Activated naive CD8-positive, alpha-beta T cell treated with anti-CD3 and anti-CD28 coated beads, Interleukin-2, amount 50 U/mL, for 24 hours (primary cell): ENCODE measurements around the gene SPRR2F.
"Not testable (repeated sequence)": the region's sequence is repeated elsewhere in the genome, so short reads cannot be mapped to it uniquely, and the experiment has no call there.

ENCODE experiments used
- ATAC-seq: fragments of 150-1000 bp; cut with Tn5 transposase; one replicate; pipeline ENCODE4 v1.10.0; 2021
- DNase-seq: peaks from one replicate; pipeline ENCODE4 v3.0.0; 2021
- H3K27ac Mint-ChIP-seq: one replicate; pipeline ENCODE4 v1.8.0; 2021; ENCODE audit warnings: mild to moderate bottlenecking, mixed read lengths
- H3K27me3 Mint-ChIP-seq: one replicate; pipeline ENCODE4 v1.8.0; 2021; ENCODE audit warnings: mixed read lengths
- H3K36me3 Mint-ChIP-seq: one replicate; pipeline ENCODE4 v1.8.0; 2021; ENCODE audit warnings: low read depth, mixed read lengths
- H3K4me1 Mint-ChIP-seq: one replicate; pipeline ENCODE4 v1.8.0; 2021; ENCODE audit warnings: mixed read lengths
- H3K4me3 Mint-ChIP-seq: one replicate; pipeline ENCODE4 v1.8.0; 2021; ENCODE audit warnings: mild to moderate bottlenecking, moderate library complexity, mixed read lengths
- H3K9me3 Mint-ChIP-seq: one replicate; pipeline ENCODE4 v1.8.0; 2021; ENCODE audit warnings: mixed read lengths

Gene SPRR2F, protein sequence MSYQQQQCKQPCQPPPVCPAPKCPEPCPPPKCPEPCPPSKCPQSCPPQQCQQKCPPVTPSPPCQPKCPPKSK

DNA sequence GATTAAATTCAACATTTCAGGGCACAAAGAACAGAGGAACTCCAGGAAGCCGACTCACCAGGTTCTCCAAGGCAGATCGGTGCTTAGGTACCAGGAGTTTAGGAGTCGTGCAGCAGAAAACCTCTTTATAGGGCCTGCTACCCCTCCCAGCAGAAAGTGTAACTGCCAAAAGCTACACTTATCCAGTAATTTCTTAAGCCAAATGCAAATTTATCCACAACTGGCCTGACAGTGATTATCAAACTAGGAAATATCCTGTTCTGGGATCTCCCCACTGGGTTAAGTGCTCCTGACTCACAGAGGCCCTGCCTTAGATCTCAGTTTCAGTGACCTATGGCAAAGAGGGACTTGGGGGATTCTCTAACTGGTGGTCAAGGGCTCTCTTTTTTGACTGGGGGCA lies at the start of gene SPRR2F:
Gene SPRR2F, minus strand, starts transcription at position 101 of the 400 bp plus-strand sequence. CDS start 783 bp downstream, outside the sequence.
- H3K27me3 Mint-ChIP-seq = peaks cover 6% of the 10 kb centered on the region
- H3K36me3 Mint-ChIP-seq = no peaks in the 10 kb centered on the region
- no peaks in the 10 kb centered on the region for H3K4me1 Mint-ChIP-seq
- DNase-seq (no peak), ATAC-seq (no peak)
- no peaks in the 10 kb centered on the region for H3K9me3 Mint-ChIP-seq
- no peak within 1 kb of the TSS for H3K27ac Mint-ChIP-seq
- no peak within 1 kb of the TSS for H3K4me3 Mint-ChIP-seq

DNA sequence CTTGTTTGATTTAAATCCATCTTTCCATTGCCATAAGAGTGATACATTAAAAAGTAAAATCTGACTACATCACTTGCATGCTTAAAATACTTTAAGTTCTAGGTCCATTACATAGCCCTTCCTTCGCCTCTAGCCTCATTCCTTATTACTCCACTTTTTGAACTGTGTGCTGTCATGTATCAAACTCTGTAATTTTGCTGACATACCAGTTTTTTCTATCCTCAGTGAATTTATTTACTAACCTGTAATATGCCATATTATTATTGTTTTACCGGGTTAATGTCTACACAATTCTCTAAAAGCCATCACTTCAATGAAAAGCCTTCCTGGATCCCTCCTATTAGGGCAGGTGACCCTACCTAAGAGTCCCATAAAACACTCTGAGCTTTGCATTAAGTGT lies 42.2 kb upstream of the SPRR2F start:
- no peak overlapping the region for H3K27ac Mint-ChIP-seq
- no peak overlapping the region for H3K4me3 Mint-ChIP-seq
- DNase-seq (no peak), ATAC-seq (no peak)
- no peaks in the 10 kb centered on the region for H3K36me3 Mint-ChIP-seq
- H3K9me3 Mint-ChIP-seq = peaks cover 11% of the 10 kb centered on the region
- H3K27me3 Mint-ChIP-seq = peaks cover 20% of the 10 kb centered on the region
- no peaks in the 10 kb centered on the region for H3K4me1 Mint-ChIP-seq

DNA sequence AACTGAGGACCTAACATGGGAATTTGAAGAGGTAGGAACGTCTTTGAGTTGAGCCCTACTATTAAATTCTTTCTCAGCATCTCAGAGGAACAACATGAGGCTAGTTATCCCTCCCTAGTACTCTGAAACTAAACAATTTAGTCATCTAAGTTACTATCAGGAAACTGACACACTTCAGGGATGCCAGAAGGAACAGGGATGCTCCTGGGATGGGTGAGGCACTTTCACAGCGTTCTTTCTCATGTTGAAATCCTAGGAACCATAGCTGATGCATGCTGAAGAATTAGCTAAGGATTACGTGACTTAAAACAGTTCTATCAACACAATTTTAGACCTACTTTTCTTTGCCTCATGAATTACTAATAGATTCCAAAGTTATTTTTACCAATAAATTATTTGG lies 39.2 kb upstream of the SPRR2F start:
- DNase-seq (no peak), ATAC-seq (no peak)
- Mint-ChIP-seq H3K4me1 (no peaks in the 10 kb centered on the region), H3K4me3 (no peak overlapping the region), H3K9me3 (peaks cover 4% of the 10 kb centered on the region), H3K27ac (no peak overlapping the region), H3K36me3 (no peaks in the 10 kb centered on the region), H3K27me3 (peaks cover 28% of the 10 kb centered on the region)

DNA sequence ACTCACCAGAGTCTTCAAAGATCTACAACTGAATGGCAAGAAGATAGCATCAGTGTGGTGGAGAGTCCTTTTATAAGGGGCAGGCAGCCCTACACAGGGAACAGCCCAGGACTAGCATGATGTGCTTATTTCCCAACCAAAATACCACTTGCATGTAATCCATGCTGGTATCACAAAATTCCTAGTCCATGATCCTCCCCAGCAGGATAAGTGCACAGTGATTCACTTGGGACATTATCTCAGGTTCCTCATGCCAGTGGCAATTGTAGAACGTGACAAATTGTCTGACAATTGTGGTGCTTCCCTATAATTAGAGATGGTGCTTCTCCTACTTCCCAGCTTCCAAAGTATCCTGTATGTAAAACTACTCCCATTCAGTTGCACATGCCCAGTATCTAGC lies 37.5 kb upstream of the SPRR2F start, which contains the start of gene SPRR2G:
Gene SPRR2G, minus strand, starts transcription at position 45 of the 400 bp plus-strand sequence. CDS start 780 bp downstream, outside the sequence.
- Mint-ChIP-seq H3K4me3 (no peak within 1 kb of the TSS), H3K27me3 (peaks cover 27% of the 10 kb centered on the region), H3K27ac (no peak within 1 kb of the TSS), H3K36me3 (no peaks in the 10 kb centered on the region), H3K4me1 (no peaks in the 10 kb centered on the region), H3K9me3 (no peaks in the 10 kb centered on the region)
- ATAC-seq (no peak), DNase-seq (no peak)

DNA sequence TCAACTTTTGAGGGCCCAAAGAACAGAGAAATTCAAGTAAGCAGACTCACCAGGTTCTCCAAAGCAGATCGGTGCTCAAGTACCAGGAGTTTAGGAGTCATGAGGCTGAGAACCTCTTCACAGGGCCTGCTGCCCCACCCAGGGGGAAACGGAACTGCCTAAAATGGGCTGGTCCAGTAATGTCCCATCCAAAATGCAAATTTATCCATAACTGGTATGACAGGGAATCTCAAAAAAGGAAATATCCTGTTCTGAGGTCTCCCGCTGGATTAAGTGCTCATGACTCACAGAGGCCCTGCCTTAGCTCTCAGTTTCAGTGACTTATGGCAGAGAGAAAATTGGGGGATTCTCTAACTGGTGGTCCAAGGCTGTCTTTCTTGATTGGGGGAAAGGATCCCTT lies 28.1 kb upstream of the SPRR2F start:
- no peaks in the 10 kb centered on the region for H3K9me3 Mint-ChIP-seq

DNA sequence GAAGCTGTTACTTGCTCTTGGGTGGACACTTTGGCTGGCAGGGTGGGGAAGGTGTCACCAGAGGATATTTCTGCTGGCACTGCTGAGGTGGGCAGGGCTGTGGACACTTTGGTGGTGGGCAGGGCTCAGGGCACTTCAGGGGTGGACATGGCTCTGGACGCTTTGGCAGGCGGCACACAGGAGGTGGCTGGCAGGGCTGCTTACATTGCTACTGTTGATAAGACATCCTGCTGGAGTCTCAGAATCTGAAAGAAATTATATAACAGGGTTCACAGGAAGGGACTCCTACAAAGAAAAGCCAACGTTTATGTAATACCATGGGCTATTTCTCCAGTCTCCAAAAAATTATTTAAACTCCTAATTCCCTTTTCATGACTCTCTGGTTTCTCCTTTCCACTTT lies 27.2 kb upstream of the SPRR2F start:
- Mint-ChIP-seq H3K36me3 (no peaks in the 10 kb centered on the region), H3K4me1 (no peaks in the 10 kb centered on the region), H3K4me3 (no peak overlapping the region), H3K27me3 (peaks cover 35% of the 10 kb centered on the region), H3K9me3 (no peaks in the 10 kb centered on the region), H3K27ac (no peak overlapping the region)
- ATAC-seq (no peak), DNase-seq (no peak)

More for the DNA sequence above, 28.1 kb upstream of the SPRR2F start:
- H3K4me3 Mint-ChIP-seq = no peak overlapping the region
- no peak for ATAC-seq
- no peaks in the 10 kb centered on the region for H3K36me3 Mint-ChIP-seq
- H3K4me1 Mint-ChIP-seq = no peaks in the 10 kb centered on the region
- H3K27ac Mint-ChIP-seq = no peak overlapping the region
- no peak for DNase-seq
- peaks cover 29% of the 10 kb centered on the region for H3K27me3 Mint-ChIP-seq

DNA sequence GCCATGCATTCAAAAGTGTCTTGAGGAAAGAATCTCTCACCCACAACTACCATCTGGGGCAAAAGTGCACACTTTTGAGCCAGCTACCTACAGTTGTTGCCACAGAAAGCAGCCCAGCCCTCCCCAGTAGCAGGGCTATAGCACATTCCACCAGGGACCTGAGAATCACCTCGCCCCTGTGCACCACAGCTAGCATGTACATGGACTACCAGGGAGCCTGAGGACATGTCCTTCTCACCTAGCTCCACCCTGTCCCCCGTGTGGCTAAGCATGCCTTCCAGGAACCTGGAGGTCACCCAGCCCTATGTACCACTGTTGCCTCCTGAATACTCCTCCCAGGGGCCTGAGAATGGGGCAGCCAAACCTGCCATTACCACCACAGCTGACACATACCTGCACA lies 20.4 kb upstream of the SPRR2F start:
- H3K36me3 Mint-ChIP-seq = no peaks in the 10 kb centered on the region
- ATAC-seq (no peak), DNase-seq (no peak)
- H3K27me3 Mint-ChIP-seq = peaks cover 53% of the 10 kb centered on the region
- H3K27ac Mint-ChIP-seq = no peak overlapping the region
- no peak overlapping the region for H3K4me3 Mint-ChIP-seq
- H3K4me1 Mint-ChIP-seq = no peaks in the 10 kb centered on the region
- no peaks in the 10 kb centered on the region for H3K9me3 Mint-ChIP-seq

DNA sequence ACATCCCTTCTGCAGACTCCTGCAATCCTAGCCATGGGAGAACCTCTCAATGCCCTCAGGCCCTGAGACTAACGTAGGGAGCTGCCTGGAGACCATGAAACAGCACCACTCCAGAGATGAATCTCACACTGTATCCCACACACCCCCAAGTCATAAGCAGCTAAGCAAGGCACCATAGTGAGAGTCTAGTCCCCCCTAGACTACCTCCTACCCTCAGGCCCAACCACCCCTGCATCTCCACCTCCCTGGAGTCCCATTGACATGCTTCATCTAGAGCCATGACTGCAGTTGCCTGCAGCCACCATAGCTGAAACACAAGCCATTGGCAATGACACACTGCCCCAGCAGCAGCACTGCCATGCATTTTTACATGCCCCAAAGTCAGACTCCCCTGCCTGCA lies 20.0 kb upstream of the SPRR2F start:
- Mint-ChIP-seq H3K9me3 (no peaks in the 10 kb centered on the region), H3K27me3 (peaks cover 53% of the 10 kb centered on the region), H3K36me3 (no peaks in the 10 kb centered on the region), H3K4me3 (no peak overlapping the region), H3K27ac (no peak overlapping the region), H3K4me1 (no peaks in the 10 kb centered on the region)
- DNase-seq (no peak), ATAC-seq (no peak)

DNA sequence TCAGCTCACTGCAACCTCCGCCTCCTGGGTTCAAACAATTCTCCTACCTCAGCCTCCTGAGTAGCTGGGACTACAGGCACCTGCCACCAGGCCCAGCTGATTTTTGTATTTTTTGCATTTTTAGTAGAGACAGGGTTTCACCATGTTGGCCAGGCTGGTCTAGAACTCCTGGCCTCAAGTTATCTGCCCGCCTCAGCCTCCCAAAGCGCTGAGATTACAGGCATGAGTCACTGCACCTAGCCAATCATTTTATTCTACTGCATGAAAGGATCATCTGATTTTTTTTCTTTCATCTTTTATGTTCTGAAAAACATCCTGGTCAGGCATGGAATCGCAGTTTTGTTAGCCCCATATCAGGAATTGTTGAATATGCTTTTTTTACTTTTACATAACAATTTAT lies 15.4 kb upstream of the SPRR2F start:
- Mint-ChIP-seq H3K27me3 (peaks cover 20% of the 10 kb centered on the region), H3K9me3 (peaks cover 18% of the 10 kb centered on the region)
- H3K27ac Mint-ChIP-seq, DNase-seq, H3K4me1 Mint-ChIP-seq, H3K4me3 Mint-ChIP-seq, H3K36me3 Mint-ChIP-seq, ATAC-seq: not testable (repeated sequence)

DNA sequence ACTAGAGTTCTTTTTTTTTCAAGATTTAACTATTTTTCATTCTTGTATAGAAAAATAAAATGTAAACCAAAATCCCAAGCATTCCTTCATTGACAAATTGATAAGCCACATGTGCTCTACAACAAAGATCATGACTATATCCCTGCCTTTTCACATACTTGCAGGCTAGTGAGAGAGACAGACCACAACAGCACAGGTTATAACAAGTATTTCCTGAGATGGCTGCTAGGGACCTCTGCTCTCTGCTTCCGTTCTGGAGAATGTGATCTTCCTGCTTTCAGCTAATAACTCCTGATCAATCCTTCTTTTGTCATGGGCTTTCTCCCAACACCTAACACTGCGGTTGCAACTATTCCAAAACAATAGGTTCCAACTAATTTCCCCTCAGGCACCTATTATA lies 14.0 kb upstream of the SPRR2F start:
- peaks cover 18% of the 10 kb centered on the region for H3K9me3 Mint-ChIP-seq
- ATAC-seq (no peak), DNase-seq (no peak)
- H3K4me1 Mint-ChIP-seq = no peaks in the 10 kb centered on the region
- peaks cover 14% of the 10 kb centered on the region for H3K27me3 Mint-ChIP-seq
- no peak overlapping the region for H3K27ac Mint-ChIP-seq
- H3K36me3 Mint-ChIP-seq = no peaks in the 10 kb centered on the region
- no peak overlapping the region for H3K4me3 Mint-ChIP-seq

DNA sequence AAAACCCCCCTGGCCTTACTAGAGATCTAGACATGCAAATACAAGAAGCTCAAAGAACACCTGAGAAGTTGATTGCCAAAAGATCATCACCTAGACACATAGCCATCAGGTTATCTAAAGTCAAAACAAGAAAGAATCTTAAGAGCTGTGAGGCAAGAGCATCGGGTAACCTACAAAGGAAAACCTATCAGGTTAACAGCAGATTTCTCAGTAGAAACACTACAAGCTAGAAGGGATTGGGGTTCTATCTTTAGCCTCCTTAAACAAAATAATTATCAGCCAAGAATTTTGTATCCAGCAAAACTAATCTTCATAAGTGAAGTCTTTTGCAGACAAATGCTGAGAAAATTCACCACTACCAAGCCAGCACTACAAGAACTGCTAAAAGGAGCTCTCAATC lies 12.2 kb upstream of the SPRR2F start:
- Mint-ChIP-seq H3K4me3 (no peak overlapping the region), H3K4me1 (no peaks in the 10 kb centered on the region), H3K27me3 (peaks cover 7% of the 10 kb centered on the region), H3K36me3 (no peaks in the 10 kb centered on the region), H3K9me3 (peaks cover 18% of the 10 kb centered on the region), H3K27ac (no peak overlapping the region)
- ATAC-seq (no peak), DNase-seq (no peak)

DNA sequence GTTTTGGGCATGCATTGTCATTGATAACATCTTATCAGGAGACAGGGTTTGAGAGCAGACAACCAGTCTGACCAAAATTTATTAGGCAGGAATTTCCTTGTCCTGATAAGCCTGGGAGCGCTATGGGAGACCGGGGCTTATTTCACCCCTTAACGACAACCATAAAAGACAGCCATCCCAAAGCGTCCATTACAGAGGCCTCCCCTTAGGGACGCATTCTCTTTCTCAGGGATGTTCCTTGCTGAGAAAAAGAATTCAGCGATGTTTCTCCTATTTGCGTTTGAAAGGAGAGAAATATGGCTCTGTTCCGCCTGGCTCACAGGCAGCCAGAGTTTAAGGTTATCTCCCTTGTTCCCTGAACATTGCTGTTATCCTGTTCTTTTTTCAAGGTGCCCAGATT lies 10.5 kb upstream of the SPRR2F start:
- not testable (repeated sequence) for H3K4me1 Mint-ChIP-seq, ATAC-seq, H3K27me3 Mint-ChIP-seq, H3K27ac Mint-ChIP-seq, H3K4me3 Mint-ChIP-seq, H3K36me3 Mint-ChIP-seq, DNase-seq
- peaks cover 18% of the 10 kb centered on the region for H3K9me3 Mint-ChIP-seq

DNA sequence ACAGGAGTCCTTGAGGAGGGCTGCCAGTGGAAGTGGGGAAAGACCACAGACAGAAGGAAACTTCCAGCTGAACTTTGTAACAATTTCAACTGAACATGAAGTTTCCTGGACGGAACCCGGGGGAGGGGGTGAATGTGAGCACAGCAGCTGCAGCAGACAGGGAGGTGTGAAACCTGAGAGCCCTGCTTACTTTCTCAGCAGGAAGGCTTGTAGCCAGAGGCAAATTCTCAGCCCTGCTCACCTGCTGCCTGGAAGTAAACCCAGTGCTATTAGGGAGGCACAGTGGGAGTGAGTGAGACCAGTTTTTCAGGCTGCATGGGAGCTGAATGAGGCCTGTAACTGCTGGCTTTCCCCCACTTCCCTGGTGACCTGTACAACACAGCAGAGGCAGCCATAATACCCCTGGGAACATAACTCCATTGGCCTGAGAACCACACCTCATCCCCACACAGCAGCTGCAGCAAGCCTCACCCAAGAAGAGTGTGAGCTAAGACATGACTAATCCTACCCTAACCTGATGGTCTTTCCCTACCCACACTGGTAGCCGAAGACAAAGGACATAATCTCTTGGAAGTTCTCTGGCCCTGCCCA lies 9.6 kb upstream of the SPRR2F start:
- H3K9me3 Mint-ChIP-seq = peaks cover 18% of the 10 kb centered on the region
- H3K27ac Mint-ChIP-seq = no peak overlapping the region
- H3K27me3 Mint-ChIP-seq = no peaks in the 10 kb centered on the region
- DNase-seq = no peak
- H3K36me3 Mint-ChIP-seq = no peaks in the 10 kb centered on the region
- no peak for ATAC-seq
- H3K4me1 Mint-ChIP-seq = no peaks in the 10 kb centered on the region
- H3K4me3 Mint-ChIP-seq = no peak overlapping the region

DNA sequence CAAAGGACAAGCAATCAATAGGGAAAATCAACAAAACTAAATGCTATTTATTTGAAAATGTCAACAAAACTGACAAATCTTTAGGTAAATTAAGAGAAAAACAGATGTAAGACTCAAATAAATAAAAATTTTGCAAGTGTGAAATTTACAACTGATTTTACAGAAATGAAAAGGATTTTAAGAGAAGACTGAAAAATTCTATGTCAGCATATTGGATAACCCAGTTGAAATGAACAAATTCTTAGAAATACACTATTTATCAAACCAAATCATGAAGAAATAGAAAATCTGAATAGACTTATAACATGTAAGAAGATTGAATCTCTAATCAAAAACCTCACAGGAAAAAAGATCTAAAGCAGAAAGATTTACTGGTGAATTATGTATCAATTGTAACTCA lies 7.6 kb upstream of the SPRR2F start:
- H3K27me3 Mint-ChIP-seq = no peaks in the 10 kb centered on the region

DNA sequence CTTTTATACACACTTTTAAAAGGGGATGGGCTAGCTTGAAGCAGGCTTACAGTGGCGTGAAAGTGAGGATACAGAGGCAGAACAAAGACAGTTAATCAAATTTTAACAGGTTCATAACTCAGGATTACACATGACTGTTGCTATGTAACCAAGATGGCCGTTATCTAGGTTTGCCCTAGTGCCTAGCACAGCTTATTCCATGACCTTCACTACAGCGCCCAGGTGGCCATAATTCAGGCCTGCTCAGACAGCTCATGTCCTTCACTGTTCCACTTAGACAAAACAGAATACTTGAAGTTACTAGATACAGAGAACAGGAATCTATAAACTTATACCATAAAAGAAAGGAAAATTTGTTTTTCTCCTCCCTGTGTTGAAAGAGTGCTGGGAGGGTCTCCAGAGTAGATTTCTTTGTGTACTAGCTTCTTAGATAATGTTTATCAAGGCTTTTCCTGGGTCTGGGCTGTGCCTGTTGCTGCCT lies 6.2 kb upstream of the SPRR2F start:
- Mint-ChIP-seq H3K27ac (no peak overlapping the region), H3K9me3 (peaks cover 3% of the 10 kb centered on the region), H3K27me3 (peaks cover 6% of the 10 kb centered on the region), H3K36me3 (no peaks in the 10 kb centered on the region), H3K4me1 (no peaks in the 10 kb centered on the region), H3K4me3 (no peak overlapping the region)
- DNase-seq (no peak), ATAC-seq (no peak)

More for the DNA sequence above, 7.6 kb upstream of the SPRR2F start:
- Mint-ChIP-seq H3K27ac (no peak overlapping the region), H3K4me1 (no peaks in the 10 kb centered on the region), H3K36me3 (no peaks in the 10 kb centered on the region), H3K4me3 (no peak overlapping the region), H3K9me3 (peaks cover 17% of the 10 kb centered on the region)
- ATAC-seq (no peak), DNase-seq (no peak)

DNA sequence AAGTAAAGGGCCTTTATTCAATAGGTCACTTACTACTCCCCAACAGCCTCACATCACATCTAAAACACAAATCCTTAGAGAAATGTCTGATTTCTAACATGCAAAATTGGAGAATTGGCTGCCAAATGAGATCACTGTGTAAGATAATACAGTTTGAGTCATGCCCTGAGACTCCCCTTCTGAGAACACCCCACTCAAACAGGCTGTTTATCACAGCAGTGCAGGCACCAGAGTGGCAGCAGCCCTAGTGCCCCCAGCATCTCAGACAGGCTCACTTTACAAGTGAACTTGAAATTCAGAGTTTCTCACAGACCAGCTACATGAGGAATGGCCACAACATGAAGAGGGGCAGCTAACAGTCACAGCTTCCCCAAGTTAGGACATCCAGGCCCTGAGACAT lies 1.9 kb upstream of the SPRR2F start:
- not testable (repeated sequence) for ATAC-seq, H3K4me3 Mint-ChIP-seq, H3K4me1 Mint-ChIP-seq, H3K27me3 Mint-ChIP-seq, H3K9me3 Mint-ChIP-seq, H3K36me3 Mint-ChIP-seq, H3K27ac Mint-ChIP-seq, DNase-seq
